ENCODE data around the gene NEDD9. TPM values are rescaled to one million over a fixed set of nuclear protein-coding genes. Genes with fewer than 3 reads are reported as not detected.

The NEDD9 gene
- total and polyA plus RNA-seq, 2 of the 13 experiments (the other 11 are each of a cell fraction or from before 2014, with no cell fraction given), result 27.1 to 389 TPM

- TF ChIP-seq AHDC1 (CRISPR knock-in tag; IDR thresholded peaks at IDR 0.05; ENCODE audit: borderline replicate concordance), result no peak
- no peak for TF ChIP-seq TFAP4 (IDR thresholded peaks at IDR 0.05; ENCODE audit: borderline replicate concordance, low read depth)
- TF ChIP-seq POLR2A (IDR thresholded peaks at IDR 0.05; ENCODE audit: insufficient read depth in 1 of 2, low read depth in 2 of 2, low read length in 2 of 2), result peak in 1 of 2 experiments; percentile 49; a peak in 1 of 4 replicates
- TF ChIP-seq NFKB2 (CRISPR knock-in tag; IDR thresholded peaks at IDR 0.05; ENCODE audit: borderline replicate concordance), result no peak
- TF ChIP-seq KLF11 (CRISPR knock-in tag; IDR thresholded peaks at IDR 0.05), result no peak
- no peak for TF ChIP-seq ZNF280D (CRISPR knock-in tag; IDR thresholded peaks at IDR 0.05)
- TF ChIP-seq SRSF4 (IDR thresholded peaks at IDR 0.05; ENCODE audit: low read depth, low read length, poor library complexity, severe bottlenecking), result no peak
- 0 out of 2 replicates have a peak, but pooled peaks have one; percentile 24 for TF ChIP-seq POLR2G (IDR thresholded peaks at IDR 0.05; ENCODE audit: low read depth, low read length)
- no peak for TF ChIP-seq IKZF4 (CRISPR knock-in tag; IDR thresholded peaks at IDR 0.05; ENCODE audit: borderline replicate concordance, low read depth, not compliant biosample characterization)
- no peak for TF ChIP-seq ZNF704 (CRISPR knock-in tag; IDR thresholded peaks at IDR 0.05; ENCODE audit: borderline replicate concordance)
- TF ChIP-seq ZNF547 (CRISPR knock-in tag; IDR thresholded peaks at IDR 0.05), result no peak
- TF ChIP-seq ZFYVE20 (CRISPR knock-in tag; IDR thresholded peaks at IDR 0.05; ENCODE audit: borderline replicate concordance, low read depth), result no peak
- TF ChIP-seq MAFK (conservative IDR thresholded peaks at IDR 0.05 in 1 of 2, IDR thresholded peaks at IDR 0.05 in 1 of 2; ENCODE audit: low read length in 2 of 2), result peak; percentile 92 to 93
- TF ChIP-seq MIXL1 (CRISPR knock-in tag; IDR thresholded peaks at IDR 0.05), result no peak
- TF ChIP-seq JUN (CRISPR knock-in tag; IDR thresholded peaks at IDR 0.05), result no peak
- no peak for TF ChIP-seq KDM5A (IDR thresholded peaks at IDR 0.05; ENCODE audit: borderline replicate concordance, low read length)
- peak; percentile 65; the same call in 1 of the 2 replicates for TF ChIP-seq SSRP1 (CRISPR knock-in tag; IDR thresholded peaks at IDR 0.05)
- TF ChIP-seq TEF (CRISPR knock-in tag; IDR thresholded peaks at IDR 0.05), result no peak
Measured at GRCh38 chr6:11196511-11197174, 35.8 kb downstream of the NEDD9 start (continued).

Data from HepG2 (cell line).